Keratinocyte (primary cell): Measurements from ENCODE around the gene MINK1. TPM values are rescaled to one million over a fixed set of nuclear protein-coding genes. Genes with fewer than 3 reads are reported as not detected.

Experiments
- DNase-seq: peaks from one replicate; pipeline ENCODE4 v3.0.0-alpha.2; 2011; ENCODE audit warnings: low read depth, missing footprints, low spot score
- FAIRE-seq: peaks from 2 replicates; lab custom pipeline; 2011; peaks lifted over from hg19 to GRCh38; lab: Jason Lieb, UNC
- H2AFZ ChIP-seq: 2 replicates; pipeline ENCODE4 v1.6.0; 2012; ENCODE audit warnings: low read length, control low read depth, inconsistent platforms; ENCODE audit not compliant: control insufficient read depth
- H3K27ac ChIP-seq: 2 replicates; pipeline ENCODE4 v1.5.1; 2011; ENCODE audit warnings: low read length; ENCODE audit not compliant: control insufficient read depth, insufficient read depth
- H3K27me3 ChIP-seq: 3 replicates; pipeline ENCODE4 v1.6.0; 2011; ENCODE audit warnings: low read length; ENCODE audit not compliant: control insufficient read depth, insufficient read depth; ENCODE audit errors: extremely low read depth
- H3K36me3 ChIP-seq, 2 experiments: 2 replicates in 1 of 2; 3 replicates in 1 of 2; pipeline ENCODE4 v1.5.1; 2011; ENCODE audit warnings: low read length in 2 of 2, mild to moderate bottlenecking in 1 of 2; ENCODE audit not compliant: control insufficient read depth in 2 of 2, insufficient read depth in 2 of 2; ENCODE audit errors: extremely low read depth in 1 of 2
- H3K4me1 ChIP-seq: 3 replicates; pipeline ENCODE4 v1.5.1; 2011; ENCODE audit warnings: low read length; ENCODE audit not compliant: control insufficient read depth, insufficient read depth; ENCODE audit errors: extremely low read depth
- H3K4me2 ChIP-seq: 3 replicates; pipeline ENCODE4 v1.6.0; 2011; ENCODE audit warnings: low read depth, low read length; ENCODE audit not compliant: control insufficient read depth, insufficient read depth; ENCODE audit errors: extremely low read depth
- H3K4me3 ChIP-seq, 3 experiments: fragments of 200-600 bp in 1 of 3; sonication (generic) in 1 of 3; 2 replicates in 2 of 3; 3 replicates in 1 of 3; pipeline ENCODE4 v1.5.1; 2011 to 2016; ENCODE audit warnings: low read length in 3 of 3, mild to moderate bottlenecking in 3 of 3, control low read depth in 2 of 3, inconsistent platforms in 1 of 3, low read depth in 1 of 3, mixed read lengths in 1 of 3, mixed run types in 1 of 3, moderate library complexity in 1 of 3; ENCODE audit not compliant: control insufficient read depth in 2 of 3, insufficient read depth in 2 of 3; ENCODE audit errors: extremely low read depth in 1 of 3
- H3K79me2 ChIP-seq: 2 replicates; pipeline ENCODE4 v1.6.0; 2012; ENCODE audit warnings: low read length; ENCODE audit not compliant: control insufficient read depth, insufficient read depth
- H3K9ac ChIP-seq: 3 replicates; pipeline ENCODE4 v1.6.0; 2011; ENCODE audit warnings: low read length; ENCODE audit not compliant: control insufficient read depth, insufficient read depth; ENCODE audit errors: extremely low read depth
- H3K9me1 ChIP-seq: 3 replicates; pipeline ENCODE4 v1.6.0; 2011; ENCODE audit warnings: low read length; ENCODE audit not compliant: control insufficient read depth, insufficient read depth; ENCODE audit errors: extremely low read depth
- H3K9me3 ChIP-seq: 2 replicates; pipeline ENCODE4 v1.5.1; 2012; ENCODE audit warnings: low read depth, low read length; ENCODE audit not compliant: control insufficient read depth
- H4K20me1 ChIP-seq: 3 replicates; pipeline ENCODE4 v1.6.0; 2011; ENCODE audit warnings: low read length; ENCODE audit not compliant: control insufficient read depth, insufficient read depth; ENCODE audit errors: extremely low read depth
- CTCF ChIP-seq, 3 experiments: IDR thresholded peaks in 1 of 3; conservative IDR thresholded peaks in 1 of 3; optimal IDR thresholded peaks in 1 of 3; 2 replicates in 2 of 3; 3 replicates in 1 of 3; pipeline versions ENCODE3 to v1.5.1; 2011; ENCODE audit warnings: low read length in 3 of 3, mild to moderate bottlenecking in 3 of 3, moderate library complexity in 2 of 3, control low read depth in 1 of 3, inconsistent platforms in 1 of 3; ENCODE audit not compliant: insufficient read depth in 2 of 3; ENCODE audit errors: extremely low read depth in 1 of 3
- EZH2 ChIP-seq: IDR thresholded peaks from one replicate; pipeline ENCODE4 v1.6.1; 2012; ENCODE audit warnings: inconsistent platforms, mild to moderate bottlenecking, low read length, moderate library complexity
- dilution Hi-C: fragments of 300-500 bp; cut with MboI; formaldehyde crosslinking; loops from one replicate; pipeline ENCODE4 v1.7.0; 2020; ENCODE audit warnings: low sequenced_read_pairs; ENCODE audit not compliant: extremely low pct_ligation_motif_present
- polyA plus RNA-seq, 5 experiments: library from polyadenylated mRNA; depleted of rRNA in 3 of 5; stranded (reverse) in 3 of 5; stranded (forward) in 1 of 5; unstranded in 1 of 5; fragments of >200 nt; gene quantifications; 1 replicate in 1 of 5; 2 replicates in 3 of 5; 3 replicates in 1 of 5; pipeline versions ENCODE4 v1.2.1 to v1.2.3, GENCODE V29; 2011 to 2012; ENCODE audit warnings: missing spikeins in 2 of 5, low read depth in 1 of 5, low replicate concordance in 1 of 5

Gene MINK1
- polyA plus RNA-seq, 1 donor (not counting 4 experiments of a cell fraction or from before 2014, with no cell fraction given), result 82.8 TPM

DNA sequence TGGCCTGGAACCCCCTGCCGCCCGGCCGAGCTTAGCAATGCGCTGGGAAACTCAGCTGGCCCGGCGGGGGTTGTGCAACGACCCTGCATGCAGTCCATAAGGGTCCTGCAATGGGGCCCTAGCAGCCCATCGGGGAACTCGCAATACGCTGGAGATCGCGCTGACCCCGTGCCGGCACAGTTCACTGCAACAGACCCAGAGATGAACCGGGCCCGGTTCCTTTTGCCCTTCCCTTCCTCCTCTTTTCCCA, 106.3 kb downstream of the MINK1 start:
- H3K9me1 ChIP-seq, result no peaks in the 10 kb centered on the region
- TF ChIP-seq CTCF (optimal IDR thresholded peaks at IDR 0.05 in 1 of 3, IDR thresholded peaks at IDR 0.05 in 1 of 3, conservative IDR thresholded peaks at IDR 0.05 in 1 of 3; ENCODE audit: extremely low read depth in 1 of 3, insufficient read depth in 2 of 3, low read length in 3 of 3), result no peak
- no peak for TF ChIP-seq EZH2
- DNase-seq, result no peak
- FAIRE-seq, result no peak
- H4K20me1 ChIP-seq, result peaks cover under 1% of the 10 kb centered on the region
- peaks cover 47% of the 10 kb centered on the region for H3K79me2 ChIP-seq
- peak overlapping the region; percentile 45 for H2AFZ ChIP-seq
- no peaks in the 10 kb centered on the region for H3K9me3 ChIP-seq
- peaks cover 22 to 23% of the 10 kb centered on the region in 2 experiments for H3K36me3 ChIP-seq
- peak overlapping the region; percentile 79 for H3K4me2 ChIP-seq
- peak overlapping the region; percentile 91 to 93 (median 91) for H3K4me3 ChIP-seq
- dilution Hi-C loops, result no loop called here
- no peaks in the 10 kb centered on the region for H3K27me3 ChIP-seq
- H3K9ac ChIP-seq, result peak overlapping the region; percentile 97
- H3K27ac ChIP-seq, result peak overlapping the region; percentile 98
- peaks cover 28% of the 10 kb centered on the region for H3K4me1 ChIP-seq

DNA sequence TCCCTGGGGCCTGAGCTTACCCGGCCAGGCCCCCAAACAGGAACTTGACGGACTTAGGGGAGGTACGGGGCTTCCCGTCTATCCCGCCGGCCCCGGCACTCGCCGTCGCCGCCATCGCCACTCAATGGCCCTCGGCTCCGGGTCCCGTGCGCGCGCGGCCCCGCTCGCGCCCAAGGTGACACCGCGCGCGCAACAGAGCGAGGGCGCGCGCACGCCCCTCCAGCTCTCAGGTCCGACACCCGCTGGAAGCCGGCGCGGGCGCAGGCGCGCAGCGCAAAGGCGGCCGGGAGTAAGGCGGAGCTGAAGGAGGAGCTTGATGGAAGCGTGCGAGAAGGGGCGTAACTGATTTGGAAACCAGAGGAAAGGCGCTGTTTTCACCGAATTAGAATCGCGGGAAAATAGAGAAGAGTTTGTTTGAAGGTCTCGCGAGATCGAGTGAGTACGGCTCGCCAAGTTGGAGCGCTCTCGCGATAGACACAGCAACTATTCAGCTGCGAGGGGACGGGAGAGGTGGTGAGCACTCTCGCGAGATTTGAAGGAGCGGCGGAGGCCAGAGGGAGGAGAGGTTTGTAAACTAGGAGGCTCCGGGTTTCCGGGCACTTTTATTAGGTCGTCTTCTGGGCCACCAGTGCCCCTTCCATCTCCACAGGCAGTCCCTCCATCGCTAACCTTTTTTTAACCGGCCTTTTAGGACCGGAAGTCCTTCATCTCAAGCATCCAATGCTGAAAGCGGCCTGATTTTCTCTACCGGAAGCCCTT, 106.8 kb downstream of the MINK1 start, which contains the start of the genes RNF167 and SLC25A11:
Gene RNF167, plus strand, starts transcription at position 473 of the 759 bp plus-strand sequence. CDS start 642 bp downstream, outside the sequence.
Gene SLC25A11, minus strand, starts transcription at position 251 of the 759 bp plus-strand sequence. Its CDS starts 136 bp downstream, at position 115.
- H3K4me2 ChIP-seq, result peak within 1 kb of the TSS; percentile 100
- DNase-seq (peak; percentile 99), FAIRE-seq (peak; percentile 96)
- dilution Hi-C loops, result loop anchor here (10.0 kb wide), 1 partner anchor 65 kb away; no protein-coding TSS in a partner anchor
- peaks cover 4% of the 10 kb centered on the region for H4K20me1 ChIP-seq
- no peaks in the 10 kb centered on the region for H3K9me3 ChIP-seq
- peak within 1 kb of the TSS; percentile 91 to 93 (median 91) for H3K4me3 ChIP-seq
- H3K9ac ChIP-seq, result peak within 1 kb of the TSS; percentile 97
- H3K4me1 ChIP-seq, result peaks cover 32% of the 10 kb centered on the region
- no peak for TF ChIP-seq EZH2
- no peak for TF ChIP-seq CTCF (optimal IDR thresholded peaks at IDR 0.05 in 1 of 3, IDR thresholded peaks at IDR 0.05 in 1 of 3, conservative IDR thresholded peaks at IDR 0.05 in 1 of 3; ENCODE audit: extremely low read depth in 1 of 3, insufficient read depth in 2 of 3, low read length in 3 of 3)
- peak within 1 kb of the TSS; percentile 94 for H2AFZ ChIP-seq
- H3K27me3 ChIP-seq, result no peaks in the 10 kb centered on the region
- H3K27ac ChIP-seq, result peak within 1 kb of the TSS; percentile 98
- H3K36me3 ChIP-seq, result peaks cover 25 to 27% of the 10 kb centered on the region in 2 experiments
- peaks cover 52% of the 10 kb centered on the region for H3K79me2 ChIP-seq
- H3K9me1 ChIP-seq, result no peaks in the 10 kb centered on the region
